ENCODE data around the gene FYB2.

The FYB2 gene

DNA sequence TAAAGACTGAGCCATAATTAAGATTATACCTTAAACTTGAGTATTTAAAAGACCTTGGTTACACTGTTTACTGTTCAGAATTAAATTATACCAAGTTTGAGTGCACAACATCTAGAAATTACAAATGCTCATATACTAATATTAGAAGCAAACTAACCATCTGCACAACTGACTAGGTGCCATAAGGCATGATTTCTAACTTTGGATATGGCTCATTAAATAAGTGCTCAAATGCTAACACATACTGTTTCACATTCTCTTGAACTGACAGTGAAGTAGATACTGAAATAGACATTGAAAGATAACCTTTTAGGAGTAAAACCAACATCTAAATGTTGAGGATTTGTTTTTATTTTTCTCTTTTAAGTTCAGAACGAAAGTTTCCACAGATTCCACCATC lies 100.0 kb downstream of the FYB2 start:
- H3K4me3 ChIP-seq (ENCODE audit: control insufficient read depth, low read depth, low read length): no peak overlapping the region
- TF ChIP-seq, protein P1, sequence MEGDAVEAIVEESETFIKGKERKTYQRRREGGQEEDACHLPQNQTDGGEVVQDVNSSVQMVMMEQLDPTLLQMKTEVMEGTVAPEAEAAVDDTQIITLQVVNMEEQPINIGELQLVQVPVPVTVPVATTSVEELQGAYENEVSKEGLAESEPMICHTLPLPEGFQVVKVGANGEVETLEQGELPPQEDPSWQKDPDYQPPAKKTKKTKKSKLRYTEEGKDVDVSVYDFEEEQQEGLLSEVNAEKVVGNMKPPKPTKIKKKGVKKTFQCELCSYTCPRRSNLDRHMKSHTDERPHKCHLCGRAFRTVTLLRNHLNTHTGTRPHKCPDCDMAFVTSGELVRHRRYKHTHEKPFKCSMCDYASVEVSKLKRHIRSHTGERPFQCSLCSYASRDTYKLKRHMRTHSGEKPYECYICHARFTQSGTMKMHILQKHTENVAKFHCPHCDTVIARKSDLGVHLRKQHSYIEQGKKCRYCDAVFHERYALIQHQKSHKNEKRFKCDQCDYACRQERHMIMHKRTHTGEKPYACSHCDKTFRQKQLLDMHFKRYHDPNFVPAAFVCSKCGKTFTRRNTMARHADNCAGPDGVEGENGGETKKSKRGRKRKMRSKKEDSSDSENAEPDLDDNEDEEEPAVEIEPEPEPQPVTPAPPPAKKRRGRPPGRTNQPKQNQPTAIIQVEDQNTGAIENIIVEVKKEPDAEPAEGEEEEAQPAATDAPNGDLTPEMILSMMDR (IDR thresholded peaks at IDR 0.05; ENCODE audit: control insufficient read depth, insufficient read depth, low read depth, low read length, missing control alignments): no peak
- DNase-seq (ENCODE audit: low read depth): no peak

GRCh38 chr1:56715156-56715555 lies 104.0 kb downstream of the FYB2 start:
- TF ChIP-seq, protein P1 (IDR thresholded peaks at IDR 0.05; ENCODE audit: control insufficient read depth, insufficient read depth, low read depth, low read length, missing control alignments): no peak
- H3K4me3 ChIP-seq (ENCODE audit: control insufficient read depth, low read depth, low read length): no peak overlapping the region
- DNase-seq (ENCODE audit: low read depth): no peak

DNA sequence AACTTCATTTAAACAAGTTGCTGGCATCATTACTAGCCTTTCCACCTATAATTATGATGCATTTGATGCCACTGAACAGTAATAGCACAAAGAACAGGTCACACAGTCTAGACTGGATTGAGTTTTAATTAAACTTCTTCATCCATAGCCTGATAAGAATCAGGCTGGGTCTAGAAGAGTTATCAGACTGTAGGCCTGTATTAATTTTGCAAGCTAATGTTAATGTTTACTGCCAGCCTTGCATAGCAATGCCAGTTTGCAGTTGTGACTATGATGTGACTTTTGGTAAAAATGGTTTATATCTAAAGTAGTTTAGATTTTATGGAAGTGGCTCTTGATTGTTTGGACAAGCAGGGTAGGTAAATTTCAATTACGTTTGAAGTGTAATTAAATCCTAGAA lies 106.1 kb downstream of the FYB2 start:
- TF ChIP-seq, protein P1 (IDR thresholded peaks at IDR 0.05; ENCODE audit: control insufficient read depth, insufficient read depth, low read depth, low read length, missing control alignments): no peak
- DNase-seq (ENCODE audit: low read depth): no peak
- no peak overlapping the region for H3K4me3 ChIP-seq (ENCODE audit: control insufficient read depth, low read depth, low read length)

DNA sequence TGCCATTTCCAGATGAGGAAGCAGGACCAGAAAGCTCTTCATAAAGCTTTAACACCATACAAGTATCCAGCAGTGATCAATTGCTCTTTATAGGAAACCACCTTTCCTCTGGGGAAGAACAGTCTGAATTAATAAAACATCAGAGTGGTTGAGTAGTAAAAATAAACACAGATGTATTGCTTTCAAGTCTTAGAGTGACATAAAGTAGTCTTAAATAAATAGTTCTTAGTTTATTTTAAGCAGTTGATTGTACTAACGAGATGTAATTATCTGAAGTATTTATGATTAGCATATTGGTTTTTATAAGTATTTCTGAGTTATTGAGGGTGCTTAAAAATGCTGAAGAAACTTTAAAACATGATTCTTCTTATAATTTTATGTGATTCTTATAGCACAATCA lies 107.1 kb downstream of the FYB2 start:
- DNase-seq (ENCODE audit: low read depth): no peak
- TF ChIP-seq, protein P1 (IDR thresholded peaks at IDR 0.05; ENCODE audit: control insufficient read depth, insufficient read depth, low read depth, low read length, missing control alignments): no peak
- H3K4me3 ChIP-seq (ENCODE audit: control insufficient read depth, low read depth, low read length): no peak overlapping the region

- TF ChIP-seq, protein P1 (IDR thresholded peaks at IDR 0.05; ENCODE audit: control insufficient read depth, insufficient read depth, low read depth, low read length, missing control alignments): no peak
- DNase-seq (ENCODE audit: low read depth): peak; percentile 47
- no peak overlapping the region for H3K4me3 ChIP-seq (ENCODE audit: control insufficient read depth, low read depth, low read length)
Measured at GRCh38 chr1:56710646-56711045, 108.6 kb downstream of the FYB2 start.

DNA sequence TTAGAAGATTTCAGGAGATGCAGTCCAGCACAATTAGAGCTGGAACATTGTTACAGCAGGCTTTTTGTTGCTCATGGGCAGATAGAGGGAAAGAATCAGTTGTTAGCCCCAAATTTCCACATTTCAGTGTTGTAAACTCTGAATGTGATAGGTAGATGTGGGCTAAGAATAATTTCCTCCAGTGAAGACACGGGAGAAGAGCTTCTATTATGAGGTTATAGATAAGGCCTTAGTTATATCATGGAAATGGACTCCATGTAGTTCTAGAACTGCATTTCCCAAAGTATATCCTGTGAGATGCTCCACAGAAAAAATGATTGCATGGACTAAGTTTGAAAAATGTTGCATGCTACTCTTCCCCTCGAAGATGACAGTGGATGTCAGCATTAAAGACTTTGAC lies 109.2 kb downstream of the FYB2 start:
- TF ChIP-seq, protein P1 (IDR thresholded peaks at IDR 0.05; ENCODE audit: control insufficient read depth, insufficient read depth, low read depth, low read length, missing control alignments): no peak
- no peak overlapping the region for H3K4me3 ChIP-seq (ENCODE audit: control insufficient read depth, low read depth, low read length)
- no peak for DNase-seq (ENCODE audit: low read depth)

Data from AG09309 (cell line).